ENCODE results near the gene DTNB. TPM values are rescaled to one million over a fixed set of nuclear protein-coding genes. Genes with fewer than 3 reads are reported as not detected.

Gene DTNB
- total and polyA plus RNA-seq, 10 of the 15 experiments (the other 5 are each of a cell fraction or from before 2014, with no cell fraction given): 4.5 to 30.6 (median 11.9) TPM

DNA sequence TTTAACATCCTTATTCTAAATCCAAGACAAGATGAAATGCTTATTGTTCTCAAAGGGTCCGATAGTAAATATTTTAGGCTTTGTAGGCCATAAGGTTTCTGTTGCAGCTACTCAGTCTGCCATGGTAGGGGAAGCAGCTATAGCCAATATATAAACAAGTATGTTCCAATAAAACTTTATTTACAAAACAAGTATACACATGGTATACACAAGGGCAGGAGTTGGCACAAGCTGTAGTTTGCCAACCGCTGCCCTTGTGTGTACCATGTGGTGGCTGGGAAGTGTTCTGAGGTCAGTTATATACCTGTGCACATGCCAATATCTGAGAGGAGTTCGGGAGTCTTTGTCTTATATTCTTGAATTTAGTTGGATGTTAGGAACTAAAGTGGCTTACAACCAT, 205.6 kb downstream of the DTNB start:
- H2AFZ ChIP-seq (ENCODE audit: control insufficient read depth, low read depth, low read length): no peak overlapping the region
- no peak overlapping the region for H3K27ac ChIP-seq (ENCODE audit: control insufficient read depth, insufficient read depth)
- RAD21 ChIA-PET (ENCODE audit: unreplicated experiment): interaction anchor here (1.4 kb wide), 1 partner anchor 105 kb away, joined by 3 read pairs; no protein-coding TSS in a partner anchor
- SMC1A ChIA-PET (ENCODE audit: uncharacterized antibody, unreplicated experiment): interaction anchor here (0.7 to 2.9 kb wide), 6 partner anchors 8 to 240 kb away, joined by 3 to 10 read pairs (median 6); no protein-coding TSS in a partner anchor
- H3K36me3 ChIP-seq (ENCODE audit: control insufficient read depth in 2 of 2, insufficient read depth in 2 of 2, low read length in 1 of 2): no peaks in the 10 kb centered on the region
- H3K4me1 ChIP-seq (ENCODE audit: control insufficient read depth, insufficient read depth, low read length): no peaks in the 10 kb centered on the region
- H3K9me3 ChIP-seq (replicated peaks; ENCODE audit: control insufficient read depth, insufficient read depth, low read length): no peaks in the 10 kb centered on the region
- H3K9ac ChIP-seq (ENCODE audit: control insufficient read depth, insufficient read depth, low read length): no peak overlapping the region
- no peak for TF ChIP-seq HDAC2 (IDR thresholded peaks at IDR 0.05)
- TF ChIP-seq, protein P1, sequence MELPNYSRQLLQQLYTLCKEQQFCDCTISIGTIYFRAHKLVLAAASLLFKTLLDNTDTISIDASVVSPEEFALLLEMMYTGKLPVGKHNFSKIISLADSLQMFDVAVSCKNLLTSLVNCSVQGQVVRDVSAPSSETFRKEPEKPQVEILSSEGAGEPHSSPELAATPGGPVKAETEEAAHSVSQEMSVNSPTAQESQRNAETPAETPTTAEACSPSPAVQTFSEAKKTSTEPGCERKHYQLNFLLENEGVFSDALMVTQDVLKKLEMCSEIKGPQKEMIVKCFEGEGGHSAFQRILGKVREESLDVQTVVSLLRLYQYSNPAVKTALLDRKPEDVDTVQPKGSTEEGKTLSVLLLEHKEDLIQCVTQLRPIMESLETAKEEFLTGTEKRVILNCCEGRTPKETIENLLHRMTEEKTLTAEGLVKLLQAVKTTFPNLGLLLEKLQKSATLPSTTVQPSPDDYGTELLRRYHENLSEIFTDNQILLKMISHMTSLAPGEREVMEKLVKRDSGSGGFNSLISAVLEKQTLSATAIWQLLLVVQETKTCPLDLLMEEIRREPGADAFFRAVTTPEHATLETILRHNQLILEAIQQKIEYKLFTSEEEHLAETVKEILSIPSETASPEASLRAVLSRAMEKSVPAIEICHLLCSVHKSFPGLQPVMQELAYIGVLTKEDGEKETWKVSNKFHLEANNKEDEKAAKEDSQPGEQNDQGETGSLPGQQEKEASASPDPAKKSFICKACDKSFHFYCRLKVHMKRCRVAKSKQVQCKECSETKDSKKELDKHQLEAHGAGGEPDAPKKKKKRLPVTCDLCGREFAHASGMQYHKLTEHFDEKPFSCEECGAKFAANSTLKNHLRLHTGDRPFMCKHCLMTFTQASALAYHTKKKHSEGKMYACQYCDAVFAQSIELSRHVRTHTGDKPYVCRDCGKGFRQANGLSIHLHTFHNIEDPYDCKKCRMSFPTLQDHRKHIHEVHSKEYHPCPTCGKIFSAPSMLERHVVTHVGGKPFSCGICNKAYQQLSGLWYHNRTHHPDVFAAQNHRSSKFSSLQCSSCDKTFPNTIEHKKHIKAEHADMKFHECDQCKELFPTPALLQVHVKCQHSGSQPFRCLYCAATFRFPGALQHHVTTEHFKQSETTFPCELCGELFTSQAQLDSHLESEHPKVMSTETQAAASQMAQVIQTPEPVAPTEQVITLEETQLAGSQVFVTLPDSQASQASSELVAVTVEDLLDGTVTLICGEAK (IDR thresholded peaks at IDR 0.05; ENCODE audit: borderline replicate concordance): peak; percentile 54
- in situ Hi-C loops (cut with MboI) (no loop called here), intact Hi-C loops (cut with micrococcal nuclease; ENCODE audit: unreplicated experiment) (no loop called here)
- DNase-seq (ENCODE audit: low read depth, low spot score) (no peak), FAIRE-seq (no peak), ATAC-seq (no peak)
- CTCF ChIA-PET: interaction anchor here (1.0 kb wide), 1 partner anchor 15 kb away, joined by 3 read pairs; no protein-coding TSS in a partner anchor
- no peak overlapping the region for H3K4me2 ChIP-seq (ENCODE audit: control insufficient read depth, insufficient read depth)
- 98% methylated on average over 3 of the region's 3 CpGs for WGBS (ENCODE audit: insufficient coverage, insufficient replicate concordance, low lambda C conversion rate, missing lambda C conversion rate)
- BruUV-seq (replicated peaks): no TSS peak
- no peaks in the 10 kb centered on the region for H4K20me1 ChIP-seq (ENCODE audit: control insufficient read depth, insufficient read depth)
- H3K79me2 ChIP-seq (ENCODE audit: control insufficient read depth, insufficient read depth, low read length): no peaks in the 10 kb centered on the region
- H3K27me3 ChIP-seq (replicated peaks in 1 of 2; ENCODE audit: control insufficient read depth in 2 of 2, insufficient read depth in 2 of 2, low read length in 1 of 2): no peaks in the 10 kb centered on the region
- H3K4me3 ChIP-seq: no peak overlapping the region
- POLR2A ChIA-PET: interaction anchor here (0.7 to 5.0 kb wide), 2 partner anchors 13 to 423 kb away, joined by 3 to 15 read pairs; no protein-coding TSS in a partner anchor

DNA sequence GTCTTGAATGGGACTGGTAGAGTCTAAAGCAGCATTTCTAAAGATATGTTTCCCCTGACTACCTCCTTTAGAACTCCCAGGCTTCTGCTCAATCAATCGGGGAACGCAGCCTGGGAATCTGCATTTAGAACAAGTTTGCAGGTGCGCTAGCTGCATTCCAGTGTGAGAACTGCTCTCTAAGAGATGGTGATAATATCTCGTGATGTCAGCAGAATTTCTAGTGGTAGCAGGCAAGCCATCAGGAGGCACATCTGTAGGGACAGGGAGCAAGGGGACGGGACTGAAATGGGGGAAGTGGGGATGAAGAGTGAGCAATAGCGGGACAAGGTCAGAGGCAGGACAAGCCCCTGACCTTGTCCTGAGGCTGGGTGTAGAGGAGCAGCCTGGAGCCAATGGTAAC, 211.4 kb downstream of the DTNB start:
- Histone ChIP-seq H3K4me1 (ENCODE audit: control insufficient read depth, insufficient read depth, low read length) (peaks cover 9% of the 10 kb centered on the region), H3K4me3 (no peak overlapping the region), H4K20me1 (ENCODE audit: control insufficient read depth, insufficient read depth) (no peaks in the 10 kb centered on the region), H3K9me3 (replicated peaks; ENCODE audit: control insufficient read depth, insufficient read depth, low read length) (no peaks in the 10 kb centered on the region), H3K4me2 (ENCODE audit: control insufficient read depth, insufficient read depth) (no peak overlapping the region), H3K27ac (ENCODE audit: control insufficient read depth, insufficient read depth) (no peak overlapping the region), H3K9ac (ENCODE audit: control insufficient read depth, insufficient read depth, low read length) (no peak overlapping the region), H3K36me3 (ENCODE audit: control insufficient read depth in 2 of 2, insufficient read depth in 2 of 2, low read length in 1 of 2) (no peaks in the 10 kb centered on the region), H3K27me3 (replicated peaks in 1 of 2; ENCODE audit: control insufficient read depth in 2 of 2, insufficient read depth in 2 of 2, low read length in 1 of 2) (no peaks in the 10 kb centered on the region), H3K79me2 (ENCODE audit: control insufficient read depth, insufficient read depth, low read length) (no peaks in the 10 kb centered on the region), H2AFZ (ENCODE audit: control insufficient read depth, low read depth, low read length) (no peak overlapping the region)
- intact Hi-C loops (cut with micrococcal nuclease; ENCODE audit: unreplicated experiment): no loop called here
- ChIA-PET POLR2A (no interaction called here), RAD21 (ENCODE audit: unreplicated experiment) (no interaction called here), CTCF (no interaction called here), SMC1A (ENCODE audit: uncharacterized antibody, unreplicated experiment) (no interaction called here)
- ATAC-seq (no peak), FAIRE-seq (no peak), DNase-seq (ENCODE audit: low read depth, low spot score) (no peak)
- WGBS (ENCODE audit: insufficient coverage, insufficient replicate concordance, low lambda C conversion rate, missing lambda C conversion rate): 95% methylated on average over 6 of the region's 6 CpGs
- no TSS peak for BruUV-seq (replicated peaks)
- in situ Hi-C loops (cut with MboI): no loop called here
- TF ChIP-seq, protein P2, sequence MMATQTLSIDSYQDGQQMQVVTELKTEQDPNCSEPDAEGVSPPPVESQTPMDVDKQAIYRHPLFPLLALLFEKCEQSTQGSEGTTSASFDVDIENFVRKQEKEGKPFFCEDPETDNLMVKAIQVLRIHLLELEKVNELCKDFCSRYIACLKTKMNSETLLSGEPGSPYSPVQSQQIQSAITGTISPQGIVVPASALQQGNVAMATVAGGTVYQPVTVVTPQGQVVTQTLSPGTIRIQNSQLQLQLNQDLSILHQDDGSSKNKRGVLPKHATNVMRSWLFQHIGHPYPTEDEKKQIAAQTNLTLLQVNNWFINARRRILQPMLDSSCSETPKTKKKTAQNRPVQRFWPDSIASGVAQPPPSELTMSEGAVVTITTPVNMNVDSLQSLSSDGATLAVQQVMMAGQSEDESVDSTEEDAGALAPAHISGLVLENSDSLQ (IDR thresholded peaks at IDR 0.05): no peak
- TF ChIP-seq, protein P3, sequence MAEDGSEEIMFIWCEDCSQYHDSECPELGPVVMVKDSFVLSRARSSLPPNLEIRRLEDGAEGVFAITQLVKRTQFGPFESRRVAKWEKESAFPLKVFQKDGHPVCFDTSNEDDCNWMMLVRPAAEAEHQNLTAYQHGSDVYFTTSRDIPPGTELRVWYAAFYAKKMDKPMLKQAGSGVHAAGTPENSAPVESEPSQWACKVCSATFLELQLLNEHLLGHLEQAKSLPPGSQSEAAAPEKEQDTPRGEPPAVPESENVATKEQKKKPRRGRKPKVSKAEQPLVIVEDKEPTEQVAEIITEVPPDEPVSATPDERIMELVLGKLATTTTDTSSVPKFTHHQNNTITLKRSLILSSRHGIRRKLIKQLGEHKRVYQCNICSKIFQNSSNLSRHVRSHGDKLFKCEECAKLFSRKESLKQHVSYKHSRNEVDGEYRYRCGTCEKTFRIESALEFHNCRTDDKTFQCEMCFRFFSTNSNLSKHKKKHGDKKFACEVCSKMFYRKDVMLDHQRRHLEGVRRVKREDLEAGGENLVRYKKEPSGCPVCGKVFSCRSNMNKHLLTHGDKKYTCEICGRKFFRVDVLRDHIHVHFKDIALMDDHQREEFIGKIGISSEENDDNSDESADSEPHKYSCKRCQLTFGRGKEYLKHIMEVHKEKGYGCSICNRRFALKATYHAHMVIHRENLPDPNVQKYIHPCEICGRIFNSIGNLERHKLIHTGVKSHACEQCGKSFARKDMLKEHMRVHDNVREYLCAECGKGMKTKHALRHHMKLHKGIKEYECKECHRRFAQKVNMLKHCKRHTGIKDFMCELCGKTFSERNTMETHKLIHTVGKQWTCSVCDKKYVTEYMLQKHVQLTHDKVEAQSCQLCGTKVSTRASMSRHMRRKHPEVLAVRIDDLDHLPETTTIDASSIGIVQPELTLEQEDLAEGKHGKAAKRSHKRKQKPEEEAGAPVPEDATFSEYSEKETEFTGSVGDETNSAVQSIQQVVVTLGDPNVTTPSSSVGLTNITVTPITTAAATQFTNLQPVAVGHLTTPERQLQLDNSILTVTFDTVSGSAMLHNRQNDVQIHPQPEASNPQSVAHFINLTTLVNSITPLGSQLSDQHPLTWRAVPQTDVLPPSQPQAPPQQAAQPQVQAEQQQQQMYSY (CRISPR knock-in tag; IDR thresholded peaks at IDR 0.05): no peak
- TF ChIP-seq USF1 (IDR thresholded peaks at IDR 0.05; ENCODE audit: borderline replicate concordance, extremely low read length, insufficient read depth, low read depth, low read length): no peak

Measured in GM12878 (cell line).